Vagina (tissue), 2 donors: ENCODE data around the gene TIMM44. TPM values are rescaled to one million over a fixed set of nuclear protein-coding genes. Genes with fewer than 3 reads are reported as not detected.
"Not testable (repeated sequence)": the region's sequence is repeated elsewhere in the genome, so short reads cannot be mapped to it uniquely, and the experiment has no call there.

Experiments used
- DNase-seq, 2 donors: peaks; one replicate each; pipeline ENCODE4 v3.0.0-alpha.2; 2017; ENCODE audit errors: extremely low spot score in 2 of 2
- H3K27ac ChIP-seq: fragments of 200-600 bp; sonication (generic); one replicate; pipeline ENCODE4 v1.5.1; 2019
- H3K27me3 ChIP-seq: fragments of 200-600 bp; sonication (generic); one replicate; pipeline ENCODE4 v1.5.1; 2019
- H3K36me3 ChIP-seq, 2 donors: fragments of 200-600 bp; sonication (generic); one replicate each; pipeline ENCODE4 v1.5.1; 2017 to 2019
- H3K4me1 ChIP-seq: fragments of 200-600 bp; sonication (generic); one replicate; pipeline ENCODE4 v1.5.1; 2019
- H3K4me3 ChIP-seq, 2 donors: fragments of 200-600 bp; sonication (generic); 1 replicate in 1 of 2; 2 replicates in 1 of 2; pipeline ENCODE4 v1.5.1; 2016 to 2019
- H3K9me3 ChIP-seq: fragments of 200-600 bp; sonication (generic); one replicate; pipeline ENCODE4 v1.5.1; 2019
- POLR2A ChIP-seq, 2 donors: fragments of 450-650 bp; IDR thresholded peaks; one replicate each; pipeline ENCODE4 v1.6.1; 2017; ENCODE audit warnings: antibody characterized with exemption in 2 of 2, mild to moderate bottlenecking in 2 of 2, moderate library complexity in 2 of 2
- POLR2AphosphoS5 ChIP-seq, 2 donors: sonication (generic); formaldehyde crosslinking; IDR thresholded peaks; one replicate each; pipeline ENCODE4 v1.9.0; 2017; ENCODE audit warnings: antibody characterized with exemption in 2 of 2, mild to moderate bottlenecking in 2 of 2, low read depth in 1 of 2; ENCODE audit not compliant: insufficient read depth in 1 of 2
- intact Hi-C: fragments of 100-400 bp; cut with DNase I; formaldehyde crosslinking; loops from one replicate; pipeline ENCODE4 v1.15.1; 2023
- total RNA-seq: library from RNA; depleted of rRNA; stranded (reverse); fragments of >200 nt; gene quantifications from one replicate; pipeline ENCODE4 v1.2.3, GENCODE V29; 2016
- TF ChIP-seq, protein P1 (sequence below), 3 experiments: fragments of 450-650 bp in 2 of 3; fragments of 200-600 bp in 1 of 3; sonication (generic) in 1 of 3; IDR thresholded peaks; one replicate each; pipeline ENCODE4 v1.5.1; 2017 to 2019; ENCODE audit warnings: antibody characterized with exemption in 3 of 3, mild to moderate bottlenecking in 2 of 3, moderate library complexity in 2 of 3

The TIMM44 gene
- total RNA-seq, 1 donor from 2014 or later: 76.1 TPM

- intact Hi-C loops: no loop called here
- Histone ChIP-seq H3K9me3 (no peaks in the 10 kb centered on the region), H3K4me3 (no peak overlapping the region), H3K4me1 (no peaks in the 10 kb centered on the region), H3K27ac (no peak overlapping the region), H3K36me3 (peaks cover 0 to 47% of the 10 kb centered on the region in 2 donors), H3K27me3 (no peaks in the 10 kb centered on the region)
- no peak for DNase-seq
- TF ChIP-seq POLR2AphosphoS5 (IDR thresholded peaks at IDR 0.05; ENCODE audit: insufficient read depth in 1 of 2, low read depth in 1 of 2) (no peak), POLR2A (IDR thresholded peaks at IDR 0.05) (no peak)
- TF ChIP-seq, protein P1, sequence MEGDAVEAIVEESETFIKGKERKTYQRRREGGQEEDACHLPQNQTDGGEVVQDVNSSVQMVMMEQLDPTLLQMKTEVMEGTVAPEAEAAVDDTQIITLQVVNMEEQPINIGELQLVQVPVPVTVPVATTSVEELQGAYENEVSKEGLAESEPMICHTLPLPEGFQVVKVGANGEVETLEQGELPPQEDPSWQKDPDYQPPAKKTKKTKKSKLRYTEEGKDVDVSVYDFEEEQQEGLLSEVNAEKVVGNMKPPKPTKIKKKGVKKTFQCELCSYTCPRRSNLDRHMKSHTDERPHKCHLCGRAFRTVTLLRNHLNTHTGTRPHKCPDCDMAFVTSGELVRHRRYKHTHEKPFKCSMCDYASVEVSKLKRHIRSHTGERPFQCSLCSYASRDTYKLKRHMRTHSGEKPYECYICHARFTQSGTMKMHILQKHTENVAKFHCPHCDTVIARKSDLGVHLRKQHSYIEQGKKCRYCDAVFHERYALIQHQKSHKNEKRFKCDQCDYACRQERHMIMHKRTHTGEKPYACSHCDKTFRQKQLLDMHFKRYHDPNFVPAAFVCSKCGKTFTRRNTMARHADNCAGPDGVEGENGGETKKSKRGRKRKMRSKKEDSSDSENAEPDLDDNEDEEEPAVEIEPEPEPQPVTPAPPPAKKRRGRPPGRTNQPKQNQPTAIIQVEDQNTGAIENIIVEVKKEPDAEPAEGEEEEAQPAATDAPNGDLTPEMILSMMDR (IDR thresholded peaks at IDR 0.05): no peak
Observed at GRCh38 chr19:7962644-7963268, 19.3 kb upstream of the TIMM44 start.

- intact Hi-C loops: no loop called here
- no peak for DNase-seq
- H3K36me3 ChIP-seq: peaks cover 0 to 41% of the 10 kb centered on the region in 2 donors
- no peak overlapping the region for H3K27ac ChIP-seq
- H3K4me3 ChIP-seq: no peak overlapping the region
- no peaks in the 10 kb centered on the region for H3K4me1 ChIP-seq
- no peaks in the 10 kb centered on the region for H3K9me3 ChIP-seq
- no peak for TF ChIP-seq POLR2A (IDR thresholded peaks at IDR 0.05)
- no peak for TF ChIP-seq POLR2AphosphoS5 (IDR thresholded peaks at IDR 0.05; ENCODE audit: insufficient read depth in 1 of 2, low read depth in 1 of 2)
- TF ChIP-seq, protein P1 (IDR thresholded peaks at IDR 0.05): no peak
- H3K27me3 ChIP-seq: no peaks in the 10 kb centered on the region
Observed at GRCh38 chr19:7961920-7962626, 18.6 kb upstream of the TIMM44 start.

DNA sequence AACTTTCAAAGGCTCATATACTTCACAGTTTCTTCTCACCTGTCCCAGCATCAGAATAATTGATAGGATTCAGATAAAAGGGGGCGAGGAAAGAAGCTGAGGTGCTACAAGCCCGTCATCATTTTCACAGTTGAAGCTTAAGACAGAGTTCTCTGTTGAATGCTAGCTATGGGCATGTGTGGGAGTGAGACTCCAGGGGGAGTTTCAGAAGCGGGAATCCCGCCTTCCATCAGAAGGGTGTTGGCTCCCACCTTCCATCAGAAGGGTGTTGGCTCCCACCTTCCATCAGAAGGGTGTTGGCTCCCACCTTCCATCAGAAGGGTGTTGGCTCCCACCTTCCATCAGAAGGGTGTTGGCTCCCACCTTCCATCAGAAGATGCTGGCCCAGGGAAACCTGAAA is 17.6 kb upstream of the TIMM44 start:
- H3K4me3 ChIP-seq, H3K27ac ChIP-seq, H3K9me3 ChIP-seq, DNase-seq, intact Hi-C loops, H3K27me3 ChIP-seq, H3K4me1 ChIP-seq: not testable (repeated sequence)
- H3K36me3 ChIP-seq: peaks cover 0 to 31% of the 10 kb centered on the region in 2 donors

DNA sequence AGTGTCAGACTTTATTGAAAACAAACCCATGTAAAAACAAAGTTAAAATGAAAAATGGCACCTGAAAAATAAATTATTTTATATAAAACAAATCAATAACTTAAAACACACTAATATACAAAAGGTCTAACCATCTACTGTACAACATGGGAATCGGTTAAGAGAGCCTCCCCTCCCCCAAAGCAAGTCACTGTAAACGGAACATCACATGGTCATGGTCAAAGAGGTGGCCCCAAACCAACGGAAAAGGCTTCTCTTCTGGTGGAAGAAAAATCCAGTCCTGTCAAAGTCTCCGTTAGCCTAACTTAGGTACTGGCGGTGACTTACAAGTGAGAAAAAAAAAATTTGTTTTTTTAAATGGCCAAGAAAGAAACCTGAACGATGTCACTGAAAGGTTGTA is 15.7 kb upstream of the TIMM44 start:
- H3K9me3 ChIP-seq: no peaks in the 10 kb centered on the region
- no peak overlapping the region for H3K4me3 ChIP-seq
- peaks cover 0 to 30% of the 10 kb centered on the region in 2 donors for H3K36me3 ChIP-seq
- DNase-seq: no peak
- no peaks in the 10 kb centered on the region for H3K27me3 ChIP-seq
- no peak overlapping the region for H3K27ac ChIP-seq
- TF ChIP-seq POLR2A (IDR thresholded peaks at IDR 0.05): no peak
- TF ChIP-seq, protein P1 (IDR thresholded peaks at IDR 0.05): no peak
- TF ChIP-seq POLR2AphosphoS5 (IDR thresholded peaks at IDR 0.05; ENCODE audit: insufficient read depth in 1 of 2, low read depth in 1 of 2): no peak
- H3K4me1 ChIP-seq: no peaks in the 10 kb centered on the region
- intact Hi-C loops: no loop called here

DNA sequence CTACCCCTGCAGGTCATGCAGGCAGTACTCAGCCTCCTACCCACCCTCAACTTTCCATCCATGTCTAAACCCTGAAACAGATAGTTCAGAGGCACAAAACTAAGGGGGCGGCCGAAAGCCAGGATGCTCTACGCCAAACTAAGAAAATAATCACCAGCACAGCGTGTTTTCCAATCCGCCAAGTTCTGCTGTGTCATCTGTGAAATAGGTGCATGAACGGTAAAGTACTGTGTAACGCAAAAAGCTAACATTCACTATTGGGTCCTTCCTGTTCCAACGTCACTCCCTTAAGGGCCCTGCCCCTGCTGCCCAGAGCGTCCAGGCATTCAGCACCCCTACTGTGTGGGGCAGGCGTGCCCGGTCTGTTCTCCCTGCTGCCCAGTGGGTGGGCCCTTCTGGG is 12.2 kb upstream of the TIMM44 start:
- Histone ChIP-seq H3K27me3 (no peaks in the 10 kb centered on the region), H3K27ac (no peak overlapping the region), H3K4me1 (no peaks in the 10 kb centered on the region), H3K9me3 (no peaks in the 10 kb centered on the region), H3K36me3 (peaks cover 0 to under 1% of the 10 kb centered on the region in 2 donors), H3K4me3 (no peak overlapping the region)
- no peak for TF ChIP-seq POLR2AphosphoS5 (IDR thresholded peaks at IDR 0.05; ENCODE audit: insufficient read depth in 1 of 2, low read depth in 1 of 2)
- intact Hi-C loops: no loop called here
- DNase-seq: no peak

DNA sequence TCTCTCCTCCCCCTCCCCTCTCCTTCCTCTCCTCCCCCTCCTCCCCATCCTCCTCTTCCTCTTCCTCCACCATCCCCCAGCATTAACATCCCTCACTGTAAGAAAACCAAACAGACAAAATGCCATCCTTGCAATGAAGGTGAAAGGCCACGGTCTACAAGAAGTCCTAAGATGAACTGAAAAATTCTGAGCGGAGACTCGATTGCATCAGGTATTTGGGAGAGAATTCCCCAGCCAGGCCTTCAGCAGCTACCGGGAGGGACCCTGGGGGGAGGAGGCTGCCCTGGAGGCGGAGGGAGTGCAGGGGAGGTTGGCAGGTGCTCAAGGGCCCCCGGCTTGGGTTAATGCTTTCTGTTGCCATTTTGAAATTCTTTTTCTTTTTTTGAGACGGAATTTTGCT is 10.1 kb upstream of the TIMM44 start:
- intact Hi-C loops: no loop called here
- no peak for DNase-seq
- no peak overlapping the region for H3K27ac ChIP-seq
- H3K4me1 ChIP-seq: no peaks in the 10 kb centered on the region
- TF ChIP-seq POLR2AphosphoS5 (IDR thresholded peaks at IDR 0.05; ENCODE audit: insufficient read depth in 1 of 2, low read depth in 1 of 2): no peak
- no peak for TF ChIP-seq POLR2A (IDR thresholded peaks at IDR 0.05)
- H3K9me3 ChIP-seq: no peaks in the 10 kb centered on the region
- H3K36me3 ChIP-seq: no peaks in the 10 kb centered on the region
- no peaks in the 10 kb centered on the region for H3K27me3 ChIP-seq
- no peak overlapping the region for H3K4me3 ChIP-seq
